Neural progenitor cell (in vitro differentiated cells): ENCODE results near the gene TTR. TPM values are rescaled to one million over a fixed set of nuclear protein-coding genes. Genes with fewer than 3 reads are reported as not detected.

Source experiments
- DNase-seq: peaks from one replicate; pipeline ENCODE4 v3.0.0-alpha.2; 2016; ENCODE audit warnings: low spot score
- H2AFZ ChIP-seq: fragments of 200-600 bp; sonication (generic); replicated peaks from 2 replicates; pipeline ENCODE4 v1.6.1; 2016; ENCODE audit warnings: antibody characterized with exemption
- H3F3A ChIP-seq: fragments of 200-600 bp; sonication (generic); 2 replicates; pipeline ENCODE4 v1.6.1; 2016; ENCODE audit warnings: antibody characterized with exemption, low read depth
- H3K27ac ChIP-seq: fragments of 200-600 bp; sonication (generic); 2 replicates; pipeline ENCODE4 v1.5.1; 2016; ENCODE audit warnings: mild to moderate bottlenecking
- H3K27me3 ChIP-seq: fragments of 200-600 bp; sonication (generic); 2 replicates; pipeline ENCODE4 v1.6.1; 2016; ENCODE audit warnings: mild to moderate bottlenecking, moderate library complexity
- H3K36me3 ChIP-seq: fragments of 200-600 bp; sonication (generic); 2 replicates; pipeline ENCODE4 v1.5.1; 2016
- H3K4me1 ChIP-seq: fragments of 200-600 bp; sonication (generic); 2 replicates; pipeline ENCODE4 v1.6.1; 2016; ENCODE audit warnings: mixed run types
- H3K4me2 ChIP-seq: fragments of 200-600 bp; sonication (generic); 2 replicates; pipeline ENCODE4 v1.6.1; 2016
- H3K4me3 ChIP-seq: fragments of 200-600 bp; sonication (generic); 2 replicates; pipeline ENCODE4 v1.5.1; 2016
- H3K79me2 ChIP-seq: fragments of 200-600 bp; sonication (generic); 2 replicates; pipeline ENCODE4 v1.6.1; 2016; ENCODE audit warnings: low read depth
- H3K9ac ChIP-seq: fragments of 200-600 bp; sonication (generic); 2 replicates; pipeline ENCODE4 v1.6.1; 2016
- H3K9me3 ChIP-seq: fragments of 200-600 bp; sonication (generic); 2 replicates; pipeline ENCODE4 v1.5.1; 2016; ENCODE audit warnings: low read depth
- H4K20me1 ChIP-seq: fragments of 200-600 bp; sonication (generic); 2 replicates; pipeline ENCODE4 v1.6.1; 2016; ENCODE audit warnings: low read depth
- H3K27ac Mint-ChIP-seq: 3 replicates; pipeline ENCODE4 v1.8.0; 2021; ENCODE audit warnings: mixed read lengths
- H3K27me3 Mint-ChIP-seq: 2 replicates; pipeline ENCODE4 v1.8.0; 2022; ENCODE audit warnings: low read depth, mild to moderate bottlenecking, inconsistent platforms, moderate library complexity, mixed read lengths; ENCODE audit not compliant: insufficient read depth
- H3K36me3 Mint-ChIP-seq: 3 replicates; pipeline ENCODE4 v1.8.0; 2021; ENCODE audit warnings: mixed read lengths
- H3K4me1 Mint-ChIP-seq: 3 replicates; pipeline ENCODE4 v1.8.0; 2021; ENCODE audit warnings: mixed read lengths
- H3K4me3 Mint-ChIP-seq: 3 replicates; pipeline ENCODE4 v1.8.0; 2021; ENCODE audit warnings: mild to moderate bottlenecking, moderate library complexity, mixed read lengths
- H3K9me3 Mint-ChIP-seq: 3 replicates; pipeline ENCODE4 v1.8.0; 2020; ENCODE audit warnings: mixed read lengths
- CTCF ChIP-seq: fragments of 200-600 bp; sonication (generic); IDR thresholded peaks from 2 replicates; pipeline ENCODE4 v1.5.1; 2017; ENCODE audit warnings: antibody characterized with exemption, mild to moderate bottlenecking
- EZH2 ChIP-seq: fragments of 200-600 bp; sonication (generic); IDR thresholded peaks from 2 replicates; pipeline ENCODE4 v1.6.1; 2017; ENCODE audit warnings: antibody characterized with exemption, mild to moderate bottlenecking, moderate library complexity
- EZH2phosphoT487 ChIP-seq: fragments of 200-600 bp; sonication (generic); IDR thresholded peaks from 2 replicates; pipeline ENCODE4 v1.6.1; 2017; ENCODE audit warnings: antibody characterized with exemption
- total RNA-seq: library from RNA; depleted of rRNA; stranded (reverse); fragments of >200 nt; gene quantifications from 2 replicates; pipeline ENCODE4 v1.2.3, GENCODE V29; 2015; ENCODE audit warnings: low replicate concordance

The TTR gene
- total RNA-seq, 1 donor from 2014 or later: 1.8 TPM

GRCh38 chr18:31646332-31647126 lies 54.9 kb downstream of the TTR start:
- TF ChIP-seq EZH2phosphoT487: no peak
- no peak for TF ChIP-seq EZH2
- no peak for TF ChIP-seq CTCF
- Histone ChIP-seq H3K4me2 (no peak overlapping the region), H4K20me1 (no peaks in the 10 kb centered on the region)

GRCh38 chr18:31647127-31647753 lies 55.6 kb downstream of the TTR start:
- H3K9ac ChIP-seq: no peak overlapping the region
- H4K20me1 ChIP-seq: no peaks in the 10 kb centered on the region
- H3F3A ChIP-seq: no peaks in the 10 kb centered on the region
- no peak for TF ChIP-seq EZH2
- no peak for TF ChIP-seq CTCF
- TF ChIP-seq EZH2phosphoT487: no peak
- H3K4me3 Mint-ChIP-seq: no peak overlapping the region
- peaks cover under 1% of the 10 kb centered on the region for H3K27me3 Mint-ChIP-seq
- H3K4me3 ChIP-seq: no peak overlapping the region
- no peak for DNase-seq
- no peaks in the 10 kb centered on the region for H3K9me3 Mint-ChIP-seq
- peaks cover 3% of the 10 kb centered on the region for H3K36me3 Mint-ChIP-seq
- H3K36me3 ChIP-seq: no peaks in the 10 kb centered on the region
- no peaks in the 10 kb centered on the region for H3K9me3 ChIP-seq
- H3K4me1 ChIP-seq: peaks cover 6% of the 10 kb centered on the region
- no peaks in the 10 kb centered on the region for H3K27me3 ChIP-seq
- no peak overlapping the region for H3K27ac ChIP-seq
- no peaks in the 10 kb centered on the region for H3K79me2 ChIP-seq
- no peak overlapping the region for H2AFZ ChIP-seq
- H3K27ac Mint-ChIP-seq: no peak overlapping the region
- H3K4me1 Mint-ChIP-seq: peaks cover 7% of the 10 kb centered on the region
- H3K4me2 ChIP-seq: no peak overlapping the region

More at GRCh38 chr18:31646332-31647126, 54.9 kb downstream of the TTR start:
- H3F3A ChIP-seq: no peaks in the 10 kb centered on the region
- no peaks in the 10 kb centered on the region for H3K79me2 ChIP-seq
- H3K36me3 Mint-ChIP-seq: no peaks in the 10 kb centered on the region
- H3K9ac ChIP-seq: no peak overlapping the region
- no peak overlapping the region for H3K4me3 ChIP-seq
- H3K27ac ChIP-seq: no peak overlapping the region
- no peak overlapping the region for H3K27ac Mint-ChIP-seq
- no peaks in the 10 kb centered on the region for H3K36me3 ChIP-seq
- peaks cover 7% of the 10 kb centered on the region for H3K4me1 Mint-ChIP-seq
- DNase-seq: no peak
- H3K27me3 Mint-ChIP-seq: no peaks in the 10 kb centered on the region
- H3K9me3 Mint-ChIP-seq: no peaks in the 10 kb centered on the region
- no peak overlapping the region for H3K4me3 Mint-ChIP-seq
- H3K4me1 ChIP-seq: peaks cover 6% of the 10 kb centered on the region
- H2AFZ ChIP-seq: no peak overlapping the region
- no peaks in the 10 kb centered on the region for H3K9me3 ChIP-seq
- H3K27me3 ChIP-seq: no peaks in the 10 kb centered on the region

Other genes starting within 250 kb of the TTR start
- gene DSG4, start 215.1 kb upstream of the TTR start, total RNA-seq: not detected in 2 replicates
- not detected in 2 replicates for gene DSG3, start 144.1 kb upstream of the TTR start, total RNA-seq
- gene DSG2, start 93.7 kb upstream of the TTR start, total RNA-seq: 50.5 and 65.6 TPM in 2 replicates
- gene B4GALT6, start 92.7 kb downstream of the TTR start, total RNA-seq: 11.2 and 16.3 TPM in 2 replicates
- not detected in 2 replicates for gene SLC25A52, start 169.0 kb downstream of the TTR start, total RNA-seq